T-cell (primary cell): ENCODE measurements around the gene THADA. TPM values are rescaled to one million over a fixed set of nuclear protein-coding genes. Genes with fewer than 3 reads are reported as not detected.
A peak's percentile ranks its signal among the peaks of the same experiment; 100 is the strongest.

Experiments
- ATAC-seq, 4 experiments: fragments of 200-7000 bp in 3 of 4; fragments of 150-1000 bp in 1 of 4; cut with Tn5 transposase; replicated peaks in 1 of 4; 1 replicate in 3 of 4; 2 replicates in 1 of 4; pipeline ENCODE4 v1.10.0; 2021; ENCODE audit warnings: moderate library complexity in 3 of 4, mild to moderate bottlenecking in 2 of 4, moderate number of reproducible peaks in 1 of 4
- CTCF ChIA-PET, 2 donors: fragments of 300-600 bp; sonication (Branson Sonifier 250); formaldehyde crosslinking; loops; one replicate each; lab custom pipeline; 2022; ENCODE audit warnings: antibody characterized with exemption in 2 of 2; lab: Charles Lee
- POLR2A ChIA-PET, 2 donors: fragments of 300-600 bp; sonication (Branson Sonifier 250); formaldehyde crosslinking; loops; one replicate each; lab custom pipeline; 2022; ENCODE audit warnings: antibody characterized with exemption in 2 of 2; lab: Charles Lee
- DNase-seq, 35 experiments: peaks; one replicate each; pipeline versions ENCODE4 v3.0.0 to v3.0.0-alpha.2; 2013 to 2023
- H3K27ac ChIP-seq: one replicate; pipeline ENCODE4 v1.5.1; 2013; ENCODE audit warnings: low read length
- H3K27me3 ChIP-seq, 2 experiments: replicated peaks in 1 of 2; 1 replicate in 1 of 2; 2 replicates in 1 of 2; pipeline versions ENCODE4 v1.6.1 to v1.7.0; 2013; ENCODE audit warnings: low read length in 1 of 2, mixed read lengths in 1 of 2; ENCODE audit not compliant: control insufficient read depth in 2 of 2, insufficient read depth in 2 of 2; ENCODE audit errors: extremely low read depth in 1 of 2
- H3K36me3 ChIP-seq, 2 donors: 1 replicate in 1 of 2; 2 replicates in 1 of 2; pipeline versions ENCODE4 v1.6.1 to v1.7.0; 2013; ENCODE audit warnings: low read length in 1 of 2; ENCODE audit not compliant: control insufficient read depth in 2 of 2, insufficient read depth in 1 of 2; ENCODE audit errors: extremely low read depth in 1 of 2
- H3K4me1 ChIP-seq, 2 experiments: 1 replicate in 1 of 2; 2 replicates in 1 of 2; pipeline versions ENCODE4 v1.6.1 to v1.7.0; 2013; ENCODE audit warnings: low read length in 2 of 2, mixed read lengths in 1 of 2; ENCODE audit not compliant: insufficient read depth in 2 of 2, control insufficient read depth in 1 of 2; ENCODE audit errors: extremely low read depth in 1 of 2
- H3K4me3 ChIP-seq, 2 donors: 1 replicate in 1 of 2; 2 replicates in 1 of 2; pipeline versions ENCODE4 v1.5.1 to v1.7.0; 2013; ENCODE audit warnings: mild to moderate bottlenecking in 2 of 2, low read length in 1 of 2, moderate library complexity in 1 of 2; ENCODE audit not compliant: control insufficient read depth in 1 of 2; ENCODE audit errors: extremely low read depth in 1 of 2
- H3K9me3 ChIP-seq: 2 replicates; pipeline ENCODE4 v1.7.0; 2013
- H3K27ac Mint-ChIP-seq, 2 donors: one replicate each; pipeline ENCODE4 v1.8.0; 2020 to 2021; ENCODE audit warnings: mild to moderate bottlenecking in 2 of 2, mixed read lengths in 2 of 2
- H3K27me3 Mint-ChIP-seq, 2 donors: one replicate each; pipeline ENCODE4 v1.8.0; 2021 to 2022; ENCODE audit warnings: mixed read lengths in 2 of 2
- H3K36me3 Mint-ChIP-seq: one replicate; pipeline ENCODE4 v1.8.0; 2021; ENCODE audit warnings: mixed read lengths
- H3K4me1 Mint-ChIP-seq, 3 donors: one replicate each; pipeline ENCODE4 v1.8.0; 2020 to 2022; ENCODE audit warnings: mixed read lengths in 3 of 3, mild to moderate bottlenecking in 1 of 3
- H3K4me3 Mint-ChIP-seq, 3 donors: one replicate each; pipeline ENCODE4 v1.8.0; 2020 to 2022; ENCODE audit warnings: mild to moderate bottlenecking in 3 of 3, mixed read lengths in 3 of 3, moderate library complexity in 3 of 3
- H3K9me3 Mint-ChIP-seq, 3 donors: one replicate each; pipeline ENCODE4 v1.8.0; 2020 to 2022; ENCODE audit warnings: mixed read lengths in 3 of 3
- WGBS: methylation state at CpG from one replicate; pipeline ENCODE4 v1.1.5; 2013; ENCODE audit warnings: missing lambda C conversion rate; ENCODE audit not compliant: insufficient coverage; 5-methylcytosine and 5-hydroxymethylcytosine counted together
- total RNA-seq, 35 experiments: library from RNA in 6 of 35; stranded (reverse) in 6 of 35; fragments of 120-200 nt in 1 of 35; gene quantifications; one replicate each; pipeline versions ENCODE4 v1.2.1 to v1.2.4 and lab custom pipeline; 2013 to 2026

Gene THADA
- total RNA-seq (10 to 100 TPM; 36.4 to 50.5 (median 40.6) TPM), total RNA-seq (lab: John Stamatoyannopoulos, UW) (63.7 to 157 (median 96.9) reads per million in 29 experiments)
- 53.4 TPM for total RNA-seq (2013)

DNA sequence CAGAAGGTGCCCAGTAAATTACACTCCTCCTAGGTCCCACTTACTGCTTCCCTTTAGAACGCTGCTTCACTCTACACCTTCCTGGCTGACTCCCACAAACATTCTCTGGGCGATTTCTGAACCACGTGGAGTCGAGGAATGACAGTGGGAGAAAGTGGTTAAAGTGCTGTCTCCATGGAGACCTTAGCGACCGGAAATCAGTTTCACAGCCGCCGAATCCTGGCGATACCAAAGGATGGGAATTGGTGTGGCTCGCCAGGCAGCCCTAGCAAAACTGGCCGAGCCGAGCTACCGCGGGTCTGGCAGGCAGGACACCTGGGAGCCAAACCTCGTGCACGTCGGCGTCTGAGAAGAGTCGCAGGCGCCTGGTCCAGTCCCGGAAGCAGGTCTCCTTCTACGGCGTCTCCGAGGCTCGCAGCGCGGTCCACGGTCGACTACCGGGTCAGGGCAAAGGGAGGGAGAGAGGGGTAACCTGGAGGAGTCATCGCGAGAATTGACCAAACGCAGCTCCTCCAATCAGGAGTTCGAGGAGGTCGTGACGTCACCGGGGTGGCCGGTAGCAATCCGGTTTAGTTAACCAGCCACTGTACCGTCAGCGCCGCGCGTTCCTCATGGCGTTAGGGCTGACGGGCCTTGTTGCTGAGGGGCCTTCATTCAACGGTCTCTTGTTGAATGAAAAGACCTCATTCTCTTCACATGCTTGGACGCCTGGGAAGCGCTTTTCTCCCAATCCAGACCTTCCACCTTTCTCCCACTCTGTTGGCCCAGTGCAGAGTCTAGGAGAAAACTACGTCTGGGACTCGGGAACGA lies at the start of gene THADA:
TSS of gene THADA (minus strand) at position 436 of the 810 bp plus-strand sequence. CDS start 3,646 bp downstream, outside the sequence.
- POLR2A ChIA-PET, result interaction anchor here (0.5 to 0.8 kb wide), 8 partner anchors 9 to 781 kb away, joined by 3 to 7 read pairs (median 3); partner anchors contain the start of gene ZFP36L2 (in 1 of the 2)
- Histone ChIP-seq H3K4me1 (peaks cover 10 to 23% of the 10 kb centered on the region in 2 experiments), H3K4me3 (peak within 1 kb of the TSS; percentile 85 to 93), H3K36me3 (peaks cover 0 to 6% of the 10 kb centered on the region in 2 donors), H3K27me3 (no peaks in the 10 kb centered on the region), H3K27ac (peak within 1 kb of the TSS; percentile 88), H3K9me3 (no peaks in the 10 kb centered on the region)
- Mint-ChIP-seq H3K4me1 (peaks cover 37 to 40% (median 39%) of the 10 kb centered on the region in 3 donors), H3K4me3 (peak within 1 kb of the TSS; percentile 96 to 97 (median 97)), H3K27me3 (peaks cover 0 to 4% of the 10 kb centered on the region in 2 donors), H3K9me3 (no peaks in the 10 kb centered on the region), H3K27ac (peak within 1 kb of the TSS; percentile 94), H3K36me3 (no peaks in the 10 kb centered on the region)
- under 1% methylated on average over 41 of the region's 52 CpGs for WGBS
- DNase-seq, result peak; percentile 83 to 97 (median 89)
- peak; percentile 95 to 98 (median 96) for ATAC-seq
- CTCF ChIA-PET, result interaction anchor here in 1 of 2 donors (0.6 to 1.3 kb wide), 5 partner anchors 9 to 785 kb away, joined by 3 to 9 read pairs (median 3); partner anchors contain the start of gene PLEKHH2

DNA sequence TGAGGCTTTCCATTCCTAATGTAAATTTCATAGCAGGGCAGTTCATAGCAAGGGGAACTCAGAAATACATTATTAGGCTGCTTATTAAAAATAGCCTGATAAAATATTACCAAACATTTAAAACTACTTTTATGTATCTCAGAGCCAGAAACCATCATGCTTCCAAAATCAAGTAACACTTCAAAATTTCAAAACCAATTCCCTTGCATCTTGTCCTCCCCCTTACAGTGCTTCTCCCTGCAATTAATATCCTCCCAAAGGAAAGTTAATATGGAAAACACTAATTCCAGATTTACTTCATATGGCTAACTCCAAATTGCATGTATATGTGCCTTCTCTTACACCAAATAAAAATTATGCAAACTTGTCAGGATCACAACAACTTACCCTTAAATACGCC lies 47.8 kb upstream of the THADA start:
- H3K27ac ChIP-seq, result no peak overlapping the region
- H3K4me3 Mint-ChIP-seq, result no peak overlapping the region
- no peaks in the 10 kb centered on the region for H3K27me3 ChIP-seq
- no peak overlapping the region for H3K4me3 ChIP-seq
- ChIA-PET CTCF (no interaction called here), POLR2A (no interaction called here)
- H3K9me3 ChIP-seq, result no peaks in the 10 kb centered on the region
- DNase-seq (no peak), ATAC-seq (no peak)
- no peaks in the 10 kb centered on the region for H3K4me1 ChIP-seq
- peaks cover 0 to 5% (median 3%) of the 10 kb centered on the region in 3 donors for H3K9me3 Mint-ChIP-seq
- WGBS, result no CpG with 5 or more reads among the region's 1 CpG
- H3K27ac Mint-ChIP-seq, result no peak overlapping the region
- H3K27me3 Mint-ChIP-seq, result peaks cover 0 to 6% of the 10 kb centered on the region in 2 donors
- H3K36me3 Mint-ChIP-seq, result no peaks in the 10 kb centered on the region
- H3K4me1 Mint-ChIP-seq, result no peaks in the 10 kb centered on the region
- H3K36me3 ChIP-seq, result no peaks in the 10 kb centered on the region

DNA sequence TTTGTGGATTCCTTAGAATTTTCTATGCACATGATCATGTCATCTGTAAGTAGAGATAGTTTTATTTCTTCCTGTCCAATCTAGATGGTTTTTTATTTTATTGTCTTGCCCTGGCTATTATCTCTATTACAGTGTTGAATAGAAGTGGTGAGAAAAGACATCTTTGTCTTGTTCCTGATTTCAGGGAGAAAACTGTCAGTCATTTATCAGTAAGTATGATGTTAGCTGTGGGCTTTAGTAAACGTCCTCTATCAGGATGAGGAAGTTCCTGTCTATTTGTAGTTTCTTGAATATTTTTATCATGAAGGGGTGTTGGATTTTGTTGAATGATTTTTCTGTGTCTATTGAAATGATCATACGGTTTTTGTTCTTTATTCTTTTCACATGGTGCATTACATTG lies 46.5 kb upstream of the THADA start:
- Mint-ChIP-seq H3K4me1 (peaks cover 3 to 8% (median 6%) of the 10 kb centered on the region in 3 donors), H3K36me3 (no peaks in the 10 kb centered on the region), H3K4me3 (no peak overlapping the region), H3K27ac (no peak overlapping the region), H3K9me3 (peaks cover 0 to 5% (median 3%) of the 10 kb centered on the region in 3 donors), H3K27me3 (peaks cover 0 to 4% of the 10 kb centered on the region in 2 donors)
- ATAC-seq, result no peak
- 14% methylated on average over 1 of the region's 2 CpGs for WGBS
- ChIA-PET CTCF (no interaction called here), POLR2A (no interaction called here)
- Histone ChIP-seq H3K36me3 (no peaks in the 10 kb centered on the region), H3K4me3 (no peak overlapping the region), H3K4me1 (peaks cover 0 to 6% of the 10 kb centered on the region in 2 experiments), H3K9me3 (no peaks in the 10 kb centered on the region), H3K27ac (no peak overlapping the region), H3K27me3 (peaks cover 0 to 6% of the 10 kb centered on the region in 2 experiments)
- DNase-seq, result no peak

GRCh38 chr2:43637030-43637803 lies 41.4 kb upstream of the THADA start, which contains the start of gene PLEKHH2:
Gene PLEKHH2, plus strand, starts transcription at chr2:43637260. Its CDS starts 7,414 bp downstream, at chr2:43644674.
- Histone ChIP-seq H3K9me3 (no peaks in the 10 kb centered on the region), H3K27me3 (peaks cover 0 to 31% of the 10 kb centered on the region in 2 experiments), H3K36me3 (no peaks in the 10 kb centered on the region), H3K27ac (no peak within 1 kb of the TSS), H3K4me1 (peaks cover 2 to 17% of the 10 kb centered on the region in 2 experiments), H3K4me3 (peak within 1 kb of the TSS; percentile 59 to 87)
- peak; percentile 99 for ATAC-seq
- Mint-ChIP-seq H3K27me3 (peaks cover 13 to 31% of the 10 kb centered on the region in 2 donors), H3K36me3 (no peaks in the 10 kb centered on the region), H3K4me1 (peaks cover 12 to 24% (median 20%) of the 10 kb centered on the region in 3 donors), H3K27ac (peak within 1 kb of the TSS; percentile 76 to 79), H3K9me3 (peaks cover 0 to 5% (median 3%) of the 10 kb centered on the region in 3 donors), H3K4me3 (peak within 1 kb of the TSS; percentile 89 to 92 (median 90))
- 3% methylated on average over 75 of the region's 75 CpGs for WGBS
- CTCF ChIA-PET, result interaction anchor here in 1 of 2 donors (0.7 to 1.2 kb wide), 4 partner anchors 21 to 87 kb away, joined by 3 to 4 read pairs (median 3); partner anchors contain the start of gene THADA
- POLR2A ChIA-PET, result interaction anchor here (0.7 kb wide), 2 partner anchors 22 to 39 kb away, joined by 4 to 6 read pairs; no protein-coding TSS in a partner anchor
- peak; percentile 56 to 89 (median 77) for DNase-seq

- H3K36me3 Mint-ChIP-seq, result no peaks in the 10 kb centered on the region
- ChIA-PET POLR2A (interaction anchor here (0.6 to 0.7 kb wide), 4 partner anchors 14 to 41 kb away, joined by 3 to 6 read pairs (median 4); partner anchors contain the start of gene THADA (in 1 of the 2)), CTCF (interaction anchor here in 1 of 2 donors (0.7 to 1.2 kb wide), 4 partner anchors 22 to 88 kb away, joined by 3 to 4 read pairs (median 3); partner anchors contain the start of gene THADA)
- Histone ChIP-seq H3K27ac (no peak overlapping the region), H3K27me3 (peaks cover 0 to 31% of the 10 kb centered on the region in 2 experiments), H3K9me3 (no peaks in the 10 kb centered on the region), H3K4me1 (peaks cover 2 to 17% of the 10 kb centered on the region in 2 experiments), H3K4me3 (peak overlapping the region; percentile 59 to 87), H3K36me3 (no peaks in the 10 kb centered on the region)
- peak overlapping the region; percentile 89 to 92 (median 90) for H3K4me3 Mint-ChIP-seq
- H3K9me3 Mint-ChIP-seq, result peaks cover 0 to 5% (median 3%) of the 10 kb centered on the region in 3 donors
- H3K27me3 Mint-ChIP-seq, result peaks cover 18 to 37% of the 10 kb centered on the region in 2 donors
- DNase-seq (peak in 27 of 35 experiments; percentile 3 to 56 (median 16)), ATAC-seq (peak; percentile 60 to 73 (median 70))
- H3K27ac Mint-ChIP-seq, result peak overlapping the region; percentile 76 to 79
- 0% methylated on average over 6 of the region's 10 CpGs for WGBS
- H3K4me1 Mint-ChIP-seq, result peaks cover 12 to 24% (median 20%) of the 10 kb centered on the region in 3 donors
Observed at GRCh38 chr2:43636621-43637020, 40.8 kb upstream of the THADA start.
